Stimulated activated CD8-positive, alpha-beta memory T cell treated with anti-CD3 and anti-CD28 coated beads, Interleukin-12 subunit alpha, Interleukin-12 subunit beta, amount 100 ng/mL, for 24 hours (primary cell): ENCODE data around the gene CHST9.
"Not testable (repeated sequence)": the region's sequence is repeated elsewhere in the genome, so short reads cannot be mapped to it uniquely, and the experiment has no call there.

Source experiments
- DNase-seq: peaks from one replicate; pipeline ENCODE4 v3.0.0-alpha.2; 2020; ENCODE audit errors: extremely low read depth

Gene CHST9, protein sequence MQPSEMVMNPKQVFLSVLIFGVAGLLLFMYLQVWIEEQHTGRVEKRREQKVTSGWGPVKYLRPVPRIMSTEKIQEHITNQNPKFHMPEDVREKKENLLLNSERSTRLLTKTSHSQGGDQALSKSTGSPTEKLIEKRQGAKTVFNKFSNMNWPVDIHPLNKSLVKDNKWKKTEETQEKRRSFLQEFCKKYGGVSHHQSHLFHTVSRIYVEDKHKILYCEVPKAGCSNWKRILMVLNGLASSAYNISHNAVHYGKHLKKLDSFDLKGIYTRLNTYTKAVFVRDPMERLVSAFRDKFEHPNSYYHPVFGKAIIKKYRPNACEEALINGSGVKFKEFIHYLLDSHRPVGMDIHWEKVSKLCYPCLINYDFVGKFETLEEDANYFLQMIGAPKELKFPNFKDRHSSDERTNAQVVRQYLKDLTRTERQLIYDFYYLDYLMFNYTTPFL

GRCh38 chr18:27185025-27185763, at the start of gene CHST9:
TSS of gene CHST9 (minus strand) at chr18:27185308. CDS start at chr18:27142809, 42,499 bp downstream.
- DNase-seq, result no peak

GRCh38 chr18:27232355-27232754, 47.2 kb upstream of the CHST9 start:
- not testable (repeated sequence) for DNase-seq

- DNase-seq, result not testable (repeated sequence)
These were observed 46.6 kb upstream of the CHST9 start for GRCh38 chr18:27231671-27232070.

DNA sequence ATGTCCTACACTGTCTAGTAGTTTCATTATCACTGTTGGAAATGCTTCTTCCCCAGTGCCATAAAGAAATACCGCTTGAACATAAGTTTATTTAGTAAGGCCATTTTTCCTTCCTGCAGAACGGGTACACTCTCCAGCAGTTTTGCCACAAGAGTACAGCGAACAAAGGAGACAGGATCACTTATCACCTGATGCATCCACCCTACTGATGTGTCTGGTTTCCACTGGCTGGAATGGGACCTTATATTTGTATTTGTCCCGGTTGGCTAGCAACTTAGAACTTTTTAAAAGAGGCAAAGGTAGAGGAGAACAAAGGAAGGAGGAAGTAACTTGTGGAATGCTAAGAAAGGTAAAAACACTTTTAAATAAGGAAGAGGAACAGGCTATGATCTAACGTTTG, 46.1 kb upstream of the CHST9 start:
- not testable (repeated sequence) for DNase-seq

DNA sequence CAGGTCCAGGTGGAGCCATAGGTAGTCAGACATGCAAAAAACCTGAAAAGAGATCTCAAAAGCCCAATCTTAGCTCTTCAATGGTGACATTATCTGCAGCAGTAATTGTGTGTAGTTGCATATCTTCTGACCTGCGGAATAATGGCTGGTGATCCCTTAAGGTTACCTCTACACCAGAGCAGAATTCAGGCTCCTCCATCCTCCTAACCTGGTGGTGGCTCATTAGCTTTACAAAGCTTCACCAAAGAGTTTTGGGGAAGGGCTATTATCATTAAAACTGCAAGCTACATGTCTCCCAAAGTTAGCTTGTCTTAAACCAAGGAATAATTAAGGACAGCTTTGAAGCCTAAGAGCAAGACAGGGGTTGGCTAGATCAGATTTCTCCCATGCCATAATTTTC, 42.6 kb upstream of the CHST9 start:
- DNase-seq, result no peak

DNA sequence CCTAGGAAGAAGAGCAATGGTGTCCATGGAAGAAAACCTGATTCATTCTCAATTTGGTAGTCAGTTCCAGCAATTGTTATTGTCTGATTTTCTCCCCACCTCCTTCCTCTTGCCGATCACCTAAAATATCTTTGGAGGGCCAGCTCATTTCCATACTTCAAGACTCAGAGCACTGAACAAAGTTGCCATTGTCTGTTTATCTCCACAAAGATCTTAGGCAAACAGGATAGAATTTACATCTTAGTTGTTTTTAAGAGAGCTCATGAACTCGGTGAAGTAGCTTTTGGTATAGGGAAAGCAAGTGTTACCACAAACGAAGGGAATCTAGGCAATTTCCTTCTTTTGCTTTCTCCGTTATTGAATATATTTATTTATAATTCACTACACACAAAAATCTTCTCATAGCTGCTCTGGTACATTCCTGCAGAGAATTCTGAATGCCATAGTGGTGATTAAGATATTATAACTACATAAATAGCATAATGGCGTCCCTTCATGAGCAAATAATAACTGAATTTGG, 41.5 kb upstream of the CHST9 start:
- no peak for DNase-seq

DNA sequence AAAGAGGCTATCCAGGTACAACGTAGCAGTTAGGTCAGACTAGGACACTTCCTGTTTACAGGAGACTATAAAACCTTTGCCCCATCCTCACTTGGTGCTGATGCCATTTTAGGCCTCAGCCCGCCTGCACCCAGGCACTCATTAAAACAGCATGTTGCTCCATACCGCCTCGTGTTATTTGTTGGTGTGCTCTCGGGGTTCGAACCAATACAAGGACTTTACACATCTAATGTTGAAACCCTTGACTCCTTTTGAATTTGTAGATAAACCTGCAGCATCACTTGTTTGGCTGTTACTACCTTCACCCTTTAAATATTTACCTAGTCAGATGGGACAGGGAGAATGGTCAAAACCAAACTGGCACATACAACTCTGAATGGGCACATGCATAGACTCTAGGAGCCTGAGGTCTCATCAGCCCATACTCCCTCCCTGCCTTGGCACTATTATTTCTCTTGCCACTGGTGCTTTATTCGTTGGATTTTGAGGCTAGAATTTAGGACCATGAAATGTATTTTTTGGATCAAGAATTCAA, 40.9 kb upstream of the CHST9 start:
- DNase-seq, result no peak

GRCh38 chr18:27223526-27224291, 38.6 kb upstream of the CHST9 start:
- no peak for DNase-seq

DNA sequence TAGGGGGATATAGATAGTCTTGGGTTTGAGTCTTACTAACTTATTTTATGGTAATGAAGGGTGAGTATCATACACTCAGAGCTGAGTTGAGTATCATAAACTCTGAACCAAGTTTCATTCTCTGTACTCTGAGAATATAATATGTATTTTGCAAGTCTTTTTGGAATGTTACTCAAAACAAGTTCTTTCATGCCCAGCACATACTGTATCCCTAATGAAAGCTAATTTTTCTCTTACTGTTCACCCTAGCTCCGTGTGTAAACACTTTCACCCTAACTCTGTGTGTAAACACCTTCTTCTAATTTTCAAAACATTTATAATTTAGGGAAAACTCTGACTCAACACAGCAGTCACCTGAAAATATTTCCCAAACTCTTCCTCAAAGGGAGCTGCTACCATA, 29.7 kb upstream of the CHST9 start:
- DNase-seq, result no peak

GRCh38 chr18:27213123-27213717, 28.1 kb upstream of the CHST9 start:
- no peak for DNase-seq

DNA sequence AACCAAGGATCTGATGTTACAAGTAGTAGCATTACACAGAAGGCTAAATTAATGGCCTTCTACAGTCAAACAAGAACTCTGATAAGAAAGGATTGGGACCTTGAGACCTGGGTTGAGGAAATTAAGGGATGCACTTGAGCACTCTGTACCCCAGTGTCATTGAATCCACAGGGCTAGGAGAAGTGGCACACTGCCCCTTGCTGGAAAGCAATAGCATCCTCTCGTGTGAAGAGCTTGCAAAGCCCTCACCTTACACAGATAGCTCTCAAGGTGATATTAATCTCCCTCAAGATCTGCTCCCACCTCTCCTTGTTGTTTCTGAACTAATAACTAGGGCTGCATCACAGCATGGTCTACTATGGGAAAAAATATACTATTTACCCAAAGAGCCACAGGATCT, 26.5 kb upstream of the CHST9 start:
- DNase-seq, result no peak

DNA sequence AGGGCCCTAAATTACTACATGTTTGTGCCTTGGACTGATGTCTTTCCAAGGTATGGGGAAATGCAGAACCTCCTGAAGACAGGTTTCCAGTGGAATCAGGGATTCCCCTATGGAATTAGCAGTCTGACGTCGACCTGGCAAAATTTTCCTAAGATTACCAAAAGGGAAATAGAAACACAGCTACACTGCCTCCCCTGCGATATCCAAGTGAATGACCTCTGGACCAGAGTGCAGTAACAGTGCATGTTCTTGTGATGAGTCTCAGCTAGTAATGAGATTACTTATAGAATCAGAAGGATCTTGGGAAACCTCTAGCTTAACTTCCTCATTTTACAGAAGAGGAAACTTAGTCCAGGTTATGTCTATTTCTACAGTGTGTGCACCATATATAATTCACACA, 21.3 kb upstream of the CHST9 start:
- no peak for DNase-seq

DNA sequence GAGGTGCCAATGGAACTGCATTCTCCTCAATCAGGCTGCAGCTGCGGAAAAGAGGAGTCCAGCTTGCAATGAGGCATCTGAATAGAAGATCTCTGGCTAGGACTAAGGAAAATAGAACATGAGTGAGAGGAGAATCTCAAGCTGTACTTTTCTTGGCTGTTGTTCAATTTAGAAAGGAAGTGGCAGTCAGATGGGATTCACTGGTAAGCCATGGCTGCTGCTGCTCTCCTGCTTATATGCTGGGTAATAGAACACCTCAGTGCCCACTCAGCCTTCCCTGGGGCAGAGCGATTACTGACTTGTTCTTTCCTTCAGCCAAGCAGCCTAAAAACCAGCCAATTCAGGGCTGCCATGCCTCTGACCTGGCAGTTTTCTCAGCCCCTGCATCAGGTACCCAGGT, 17.6 kb upstream of the CHST9 start:
- no peak for DNase-seq

DNA sequence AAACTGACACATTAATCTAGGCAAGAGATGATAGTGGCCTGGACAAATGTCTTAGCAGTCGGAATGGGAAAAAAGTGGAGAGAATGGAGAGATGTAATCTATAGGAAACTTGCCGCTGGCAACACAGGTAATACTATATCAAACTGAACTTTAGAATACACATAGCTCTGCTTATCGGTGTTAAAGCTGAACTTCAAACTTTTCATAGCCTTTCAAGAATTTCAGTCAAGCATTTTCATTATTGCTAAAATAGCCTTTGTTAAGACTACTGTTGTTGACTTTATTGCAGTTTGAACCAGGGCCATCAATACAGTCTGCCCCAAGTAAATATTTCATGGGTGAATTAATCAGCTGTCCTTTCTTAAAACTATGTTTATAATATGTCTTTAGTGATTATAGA, 12.9 kb upstream of the CHST9 start:
- no peak for DNase-seq

DNA sequence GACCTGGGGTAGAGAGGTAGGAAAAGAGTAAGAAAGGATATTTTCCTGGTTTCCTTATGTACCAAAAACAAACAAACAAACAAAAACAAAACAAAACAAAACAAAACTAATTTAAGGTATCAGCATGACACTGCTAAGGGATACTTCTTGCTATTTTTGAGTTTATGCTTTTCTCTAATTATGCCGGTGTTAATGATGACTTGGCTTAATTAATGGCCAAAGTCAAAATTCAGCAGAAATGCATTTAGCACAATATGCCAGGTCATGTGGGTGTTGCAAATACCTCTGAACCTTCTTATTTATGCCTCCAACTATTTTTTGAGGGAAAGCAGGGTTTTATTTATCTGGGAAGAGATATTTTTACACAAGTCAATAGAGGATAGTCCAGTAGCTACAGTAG, 3.2 kb upstream of the CHST9 start:
- DNase-seq, result no peak

DNA sequence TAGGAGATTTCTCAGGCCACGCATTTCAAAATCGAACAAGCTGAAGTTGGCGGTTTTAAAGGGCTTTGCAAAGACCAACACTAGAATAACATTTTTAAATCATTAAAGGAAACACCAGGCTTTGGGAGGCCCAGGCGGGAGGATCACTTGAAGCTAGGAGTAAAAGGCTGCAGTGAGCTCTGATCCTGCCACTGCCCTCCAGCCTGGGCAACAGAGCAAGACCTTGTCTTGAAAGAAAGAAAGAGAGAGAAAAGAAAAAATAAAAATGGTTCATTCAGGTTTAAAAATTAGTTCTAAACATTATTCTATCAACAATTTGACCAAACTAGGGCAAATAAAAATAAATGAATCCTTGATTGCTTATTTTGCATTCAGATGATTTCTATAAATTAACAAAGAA, 789 bp upstream of the CHST9 start:
- DNase-seq, result no peak

DNA sequence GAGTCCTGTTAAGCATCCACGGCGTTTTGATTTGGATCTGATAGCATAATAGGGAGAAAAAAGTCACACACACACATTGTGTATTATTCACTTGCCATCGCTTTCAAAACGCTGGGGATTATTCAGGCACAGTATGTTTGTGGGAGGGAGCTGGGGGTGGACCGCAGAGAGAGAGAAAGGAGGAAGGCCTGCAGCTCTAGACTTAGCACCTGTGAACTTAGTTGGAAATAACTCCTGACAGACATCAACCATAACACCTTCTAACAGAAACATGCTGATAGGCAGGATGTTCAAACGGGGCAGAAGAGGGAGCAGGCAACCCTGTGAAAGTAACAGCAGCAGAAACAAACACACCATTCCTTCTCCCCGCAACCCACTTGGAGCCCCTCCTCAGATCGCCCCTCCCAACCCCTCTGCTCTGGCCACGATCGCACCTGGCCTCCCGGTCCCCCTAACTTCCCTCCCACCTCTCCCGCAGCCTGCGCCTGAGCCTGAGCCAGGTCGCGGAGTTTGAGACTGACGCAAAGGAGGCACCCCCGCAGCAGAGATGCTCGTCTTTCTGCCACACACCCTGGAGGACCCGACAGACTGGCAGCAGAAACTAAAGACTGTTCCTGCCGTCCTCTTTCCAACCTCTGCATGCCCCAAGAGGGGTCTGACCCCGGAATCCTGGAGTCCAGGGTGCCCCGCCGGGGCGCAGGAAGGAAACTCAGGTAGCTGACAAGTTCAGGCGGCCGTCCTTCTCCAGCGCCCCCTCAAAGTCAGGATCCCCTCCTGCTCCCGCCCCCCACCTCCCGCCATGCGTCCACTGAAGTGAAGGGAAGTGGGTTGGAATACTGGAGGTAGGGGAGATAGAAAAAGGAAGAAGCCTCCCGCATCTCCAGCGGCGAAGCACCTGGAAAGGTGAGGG, 738 bp downstream of the CHST9 start:
- DNase-seq, result no peak

GRCh38 chr18:27181726-27182125, 3.4 kb downstream of the CHST9 start:
- no peak for DNase-seq

- DNase-seq, result no peak
These were observed 6.7 kb downstream of the CHST9 start for GRCh38 chr18:27178424-27178823.

- DNase-seq, result no peak
These were observed 9.2 kb downstream of the CHST9 start for GRCh38 chr18:27175914-27176313.
